Measurements from ENCODE around the gene FTCDNL1.

FTCDNL1 gene

GRCh38 chr2:199850718-199851500 is at the start of gene FTCDNL1:
TSS of gene FTCDNL1 (minus strand) at chr2:199851192. CDS start at chr2:199848962, 2,230 bp downstream.
- DNase-seq: peak; percentile 61 to 64

GRCh38 chr2:199896617-199897016 is 45.6 kb upstream of the FTCDNL1 start:
- no peak for DNase-seq

GRCh38 chr2:199895406-199895805 is 44.4 kb upstream of the FTCDNL1 start:
- DNase-seq: no peak

- no peak for DNase-seq
These were observed 32.7 kb upstream of the FTCDNL1 start for GRCh38 chr2:199883474-199884212.

GRCh38 chr2:199882667-199883066 is 31.7 kb upstream of the FTCDNL1 start:
- DNase-seq: no peak

GRCh38 chr2:199875400-199875799 is 24.4 kb upstream of the FTCDNL1 start:
- no peak for DNase-seq

- no peak for DNase-seq
These were observed 23.2 kb upstream of the FTCDNL1 start for GRCh38 chr2:199874209-199874608.

GRCh38 chr2:199870581-199870980 is 19.6 kb upstream of the FTCDNL1 start:
- DNase-seq: no peak

- DNase-seq: no peak
These were observed 18.7 kb upstream of the FTCDNL1 start for GRCh38 chr2:199869653-199870052.

GRCh38 chr2:199869227-199869541 is 18.2 kb upstream of the FTCDNL1 start:
- no peak for DNase-seq

GRCh38 chr2:199868431-199869226 is 17.6 kb upstream of the FTCDNL1 start:
- no peak for DNase-seq

GRCh38 chr2:199865905-199866304 is 14.9 kb upstream of the FTCDNL1 start:
- DNase-seq: no peak

GRCh38 chr2:199862788-199863187 is 11.8 kb upstream of the FTCDNL1 start:
- DNase-seq: no peak

- no peak for DNase-seq
These were observed 10.3 kb upstream of the FTCDNL1 start for GRCh38 chr2:199861132-199861774.

- DNase-seq: no peak
These were observed 4.8 kb upstream of the FTCDNL1 start for GRCh38 chr2:199855812-199856211.

- no peak for DNase-seq
These were observed 891 bp upstream of the FTCDNL1 start for GRCh38 chr2:199851883-199852282.

- DNase-seq: no peak
These were observed 464 bp upstream of the FTCDNL1 start for GRCh38 chr2:199851501-199851810.

- DNase-seq: no peak
These were observed 724 bp downstream of the FTCDNL1 start for GRCh38 chr2:199850218-199850717.

GRCh38 chr2:199848389-199849130 is 2.4 kb downstream of the FTCDNL1 start:
- DNase-seq: no peak

- DNase-seq: no peak
These were observed 3.7 kb downstream of the FTCDNL1 start for GRCh38 chr2:199847181-199847864.

GRCh38 chr2:199842631-199843395 is 8.2 kb downstream of the FTCDNL1 start:
- DNase-seq: no peak
